GM12873 (cell line): ENCODE measurements around the gene STK10.

Experiments
- CTCF ChIP-seq: IDR thresholded peaks from 2 replicates; pipeline ENCODE4 v1.5.1; 2012; ENCODE audit warnings: low read depth, mild to moderate bottlenecking, moderate library complexity, low read length, control low read depth; ENCODE audit not compliant: insufficient read depth; ENCODE audit errors: missing control alignments

STK10 gene

GRCh38 chr5:172102218-172102870 lies 85.7 kb downstream of the STK10 start:
- no peak for TF ChIP-seq CTCF

GRCh38 chr5:172101547-172102217 lies 86.3 kb downstream of the STK10 start:
- TF ChIP-seq CTCF = no peak

- TF ChIP-seq CTCF = no peak
Measured at GRCh38 chr5:172098883-172099282, 89.1 kb downstream of the STK10 start.

GRCh38 chr5:172098046-172098445 lies 90.0 kb downstream of the STK10 start:
- no peak for TF ChIP-seq CTCF

- TF ChIP-seq CTCF = no peak
Measured at GRCh38 chr5:172097356-172097755, 90.7 kb downstream of the STK10 start.

GRCh38 chr5:172096207-172096940 lies 91.7 kb downstream of the STK10 start:
- no peak for TF ChIP-seq CTCF
